Hindlimb muscle (tissue), 1 donor: ENCODE data around the gene RAB31. TPM values are rescaled to one million over a fixed set of nuclear protein-coding genes. Genes with fewer than 3 reads are reported as not detected.

Experiments
- DNase-seq: peaks from one replicate; pipeline ENCODE4 v3.0.0-alpha.2; 2013
- polyA plus RNA-seq: library from polyadenylated mRNA; unstranded; fragments of 120-200 nt; gene quantifications from one replicate; pipeline ENCODE4 v1.2.1, GENCODE V29; 2013; ENCODE audit not compliant: insufficient read length

The RAB31 gene
- polyA plus RNA-seq, 1 donor, result 20.8 TPM

- DNase-seq, result no peak
These were observed 6.4 kb downstream of the RAB31 start for GRCh38 chr18:9714266-9715087.

- DNase-seq, result no peak
These were observed 6.9 kb downstream of the RAB31 start for GRCh38 chr18:9715088-9715343.

- no peak for DNase-seq
These were observed 8.1 kb downstream of the RAB31 start for GRCh38 chr18:9715978-9716774.

GRCh38 chr18:9716780-9717563, 8.9 kb downstream of the RAB31 start:
- no peak for DNase-seq

- no peak for DNase-seq
These were observed 11.4 kb downstream of the RAB31 start for GRCh38 chr18:9719421-9719981.

- no peak for DNase-seq
These were observed 12.2 kb downstream of the RAB31 start for GRCh38 chr18:9720327-9720726.

- no peak for DNase-seq
These were observed 13.9 kb downstream of the RAB31 start for GRCh38 chr18:9721893-9722550.

- no peak for DNase-seq
These were observed 14.6 kb downstream of the RAB31 start for GRCh38 chr18:9722691-9723090.

- no peak for DNase-seq
These were observed 16.9 kb downstream of the RAB31 start for GRCh38 chr18:9724797-9725585.

GRCh38 chr18:9726175-9726574, 18.1 kb downstream of the RAB31 start:
- DNase-seq, result no peak

GRCh38 chr18:9726936-9727335, 18.8 kb downstream of the RAB31 start:
- DNase-seq, result no peak

- no peak for DNase-seq
These were observed 22.7 kb downstream of the RAB31 start for GRCh38 chr18:9730786-9731185.

GRCh38 chr18:9731380-9731779, 23.3 kb downstream of the RAB31 start:
- no peak for DNase-seq

- DNase-seq, result no peak
These were observed 23.9 kb downstream of the RAB31 start for GRCh38 chr18:9732031-9732430.

- DNase-seq, result no peak
These were observed 26.1 kb downstream of the RAB31 start for GRCh38 chr18:9734189-9734588.

GRCh38 chr18:9735238-9735637, 27.1 kb downstream of the RAB31 start:
- DNase-seq, result no peak

GRCh38 chr18:9735879-9736278, 27.8 kb downstream of the RAB31 start:
- no peak for DNase-seq

- DNase-seq, result no peak
These were observed 28.3 kb downstream of the RAB31 start for GRCh38 chr18:9736286-9736835.

- DNase-seq, result no peak
These were observed 28.9 kb downstream of the RAB31 start for GRCh38 chr18:9737006-9737405.

GRCh38 chr18:9737472-9738121, 29.5 kb downstream of the RAB31 start:
- no peak for DNase-seq
